Activated CD4-positive, alpha-beta memory T cell treated with anti-CD3 and anti-CD28 coated beads, Interleukin-2, amount 10 ng/mL, durations not matched to agents 7 days and 5 days (primary cell): ENCODE measurements around the gene NUP85. TPM values are rescaled to one million over a fixed set of nuclear protein-coding genes. Genes with fewer than 3 reads are reported as not detected.
A peak's percentile ranks its signal among the peaks of the same experiment; 100 is the strongest.
"Not testable (repeated sequence)": the region's sequence is repeated elsewhere in the genome, so short reads cannot be mapped to it uniquely, and the experiment has no call there.

Source experiments
- CTCF ChIA-PET: fragments of 350-600 bp; sonication (Branson Sonifier 250); formaldehyde crosslinking; loops from one replicate; lab custom pipeline; 2021; ENCODE audit warnings: antibody characterized with exemption, inconsistent platforms; lab: Charles Lee
- POLR2A ChIA-PET: fragments of 350-600 bp; sonication (Branson Sonifier 250); formaldehyde crosslinking; loops from one replicate; lab custom pipeline; 2021; ENCODE audit warnings: antibody characterized with exemption; lab: Charles Lee
- DNase-seq: peaks from one replicate; pipeline ENCODE4 v3.0.0-alpha.2; 2020
- H3K27ac Mint-ChIP-seq: one replicate; pipeline ENCODE4 v1.8.0; 2021; ENCODE audit warnings: mild to moderate bottlenecking, mixed read lengths
- H3K27me3 Mint-ChIP-seq: one replicate; pipeline ENCODE4 v1.8.0; 2021; ENCODE audit warnings: mixed read lengths
- H3K36me3 Mint-ChIP-seq: one replicate; pipeline ENCODE4 v1.8.0; 2021; ENCODE audit warnings: low read depth, mixed read lengths
- H3K4me1 Mint-ChIP-seq: one replicate; pipeline ENCODE4 v1.8.0; 2021; ENCODE audit warnings: mixed read lengths
- H3K4me3 Mint-ChIP-seq: one replicate; pipeline ENCODE4 v1.8.0; 2021; ENCODE audit warnings: mild to moderate bottlenecking, mixed read lengths
- H3K9me3 Mint-ChIP-seq: one replicate; pipeline ENCODE4 v1.8.0; 2021; ENCODE audit warnings: mixed read lengths
- total RNA-seq, 2 experiments: library from RNA; stranded (reverse); gene quantifications; one replicate each; pipeline ENCODE4 v1.2.3, GENCODE V29; 2021

The NUP85 gene, protein sequence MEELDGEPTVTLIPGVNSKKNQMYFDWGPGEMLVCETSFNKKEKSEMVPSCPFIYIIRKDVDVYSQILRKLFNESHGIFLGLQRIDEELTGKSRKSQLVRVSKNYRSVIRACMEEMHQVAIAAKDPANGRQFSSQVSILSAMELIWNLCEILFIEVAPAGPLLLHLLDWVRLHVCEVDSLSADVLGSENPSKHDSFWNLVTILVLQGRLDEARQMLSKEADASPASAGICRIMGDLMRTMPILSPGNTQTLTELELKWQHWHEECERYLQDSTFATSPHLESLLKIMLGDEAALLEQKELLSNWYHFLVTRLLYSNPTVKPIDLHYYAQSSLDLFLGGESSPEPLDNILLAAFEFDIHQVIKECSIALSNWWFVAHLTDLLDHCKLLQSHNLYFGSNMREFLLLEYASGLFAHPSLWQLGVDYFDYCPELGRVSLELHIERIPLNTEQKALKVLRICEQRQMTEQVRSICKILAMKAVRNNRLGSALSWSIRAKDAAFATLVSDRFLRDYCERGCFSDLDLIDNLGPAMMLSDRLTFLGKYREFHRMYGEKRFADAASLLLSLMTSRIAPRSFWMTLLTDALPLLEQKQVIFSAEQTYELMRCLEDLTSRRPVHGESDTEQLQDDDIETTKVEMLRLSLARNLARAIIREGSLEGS
- 100 to 1,000 TPM; 109 to 116 TPM for total RNA-seq

DNA sequence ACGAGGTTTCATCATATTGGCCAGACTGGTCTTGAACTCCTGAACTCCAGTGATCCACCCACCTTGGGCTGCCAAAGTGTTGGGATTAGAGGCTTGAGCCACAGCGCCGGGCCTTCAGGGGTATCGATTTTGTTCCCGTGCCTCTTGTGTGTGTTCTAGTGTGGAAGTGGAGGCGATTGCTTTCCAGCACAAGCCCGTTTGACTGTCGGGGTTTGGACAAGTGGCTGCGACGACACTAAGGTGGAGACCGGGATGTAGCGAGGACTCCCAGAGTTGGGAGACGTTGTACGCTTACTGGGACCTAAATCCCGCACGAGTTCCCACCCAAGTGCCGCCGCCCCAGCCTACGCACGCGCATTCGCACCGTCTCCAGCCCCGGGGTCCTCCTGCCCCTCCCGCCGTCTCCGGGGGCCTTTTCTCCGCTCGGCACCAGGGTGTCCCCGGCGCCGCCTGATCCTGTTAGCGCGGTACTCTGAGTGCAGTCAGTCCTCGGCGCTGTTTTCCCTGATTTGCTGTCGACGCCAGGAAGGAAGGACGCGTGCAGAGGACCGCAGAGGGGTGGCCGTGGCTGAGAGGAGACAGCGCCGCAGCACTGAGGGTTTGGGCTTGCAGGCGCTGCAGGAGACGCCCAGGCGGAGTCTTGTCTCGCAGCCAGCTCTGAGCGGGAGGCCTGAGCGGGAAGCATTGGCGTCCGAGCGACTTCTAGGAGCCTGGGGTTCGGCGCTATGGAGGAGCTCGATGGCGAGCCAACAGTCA lies at the start of gene NUP85:
TSS of gene NUP85 (plus strand) at position 643 of the 756 bp plus-strand sequence. CDS start at position 726, 83 bp downstream.
- DNase-seq: peak; percentile 91
- Mint-ChIP-seq H3K36me3 (peaks cover 19% of the 10 kb centered on the region), H3K4me1 (peaks cover 36% of the 10 kb centered on the region), H3K9me3 (no peaks in the 10 kb centered on the region), H3K27ac (peak within 1 kb of the TSS; percentile 97), H3K4me3 (peak within 1 kb of the TSS; percentile 86), H3K27me3 (no peaks in the 10 kb centered on the region)
- ChIA-PET CTCF (interaction anchor here (0.5 to 3.0 kb wide), 13 partner anchors 14 to 244 kb away, joined by 3 to 21 read pairs (median 4); partner anchors contain the start of gene NT5C), POLR2A (interaction anchor here (0.6 to 5.6 kb wide), 32 partner anchors 9 to 332 kb away, joined by 3 to 43 read pairs (median 6); partner anchors contain the start of genes ARMC7, ATP5PD, FDXR and GGA3)

DNA sequence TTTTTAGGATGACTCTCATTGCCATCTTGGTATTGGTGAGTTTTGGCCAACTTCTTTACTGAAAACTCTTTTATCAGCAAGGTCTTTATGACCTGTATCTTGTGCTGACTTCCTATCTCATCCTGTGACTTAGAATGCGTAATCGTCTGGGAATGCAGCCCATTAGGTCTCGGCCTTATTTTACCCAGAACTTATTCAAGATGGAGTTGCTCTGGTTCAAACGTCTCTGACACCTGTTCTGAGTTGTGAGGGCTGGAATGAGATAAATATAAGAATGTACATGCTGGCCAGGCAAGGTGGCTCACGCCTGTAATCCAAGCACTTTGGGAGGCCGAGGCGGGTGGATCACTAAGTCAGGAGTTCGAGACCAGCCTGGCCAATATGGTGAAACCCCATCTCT lies 47.0 kb upstream of the NUP85 start:
- H3K27ac Mint-ChIP-seq, H3K4me3 Mint-ChIP-seq, H3K27me3 Mint-ChIP-seq, H3K9me3 Mint-ChIP-seq, DNase-seq: not testable (repeated sequence)
- POLR2A ChIA-PET: interaction anchor here (1.2 kb wide), 1 partner anchor 10 kb away, joined by 3 read pairs; no protein-coding TSS in a partner anchor
- Mint-ChIP-seq H3K4me1 (peaks cover 19% of the 10 kb centered on the region), H3K36me3 (peaks cover 14% of the 10 kb centered on the region)
- CTCF ChIA-PET: interaction anchor here (0.7 to 5.6 kb wide), 3 partner anchors 13 to 123 kb away, joined by 4 to 17 read pairs (median 11); no protein-coding TSS in a partner anchor

DNA sequence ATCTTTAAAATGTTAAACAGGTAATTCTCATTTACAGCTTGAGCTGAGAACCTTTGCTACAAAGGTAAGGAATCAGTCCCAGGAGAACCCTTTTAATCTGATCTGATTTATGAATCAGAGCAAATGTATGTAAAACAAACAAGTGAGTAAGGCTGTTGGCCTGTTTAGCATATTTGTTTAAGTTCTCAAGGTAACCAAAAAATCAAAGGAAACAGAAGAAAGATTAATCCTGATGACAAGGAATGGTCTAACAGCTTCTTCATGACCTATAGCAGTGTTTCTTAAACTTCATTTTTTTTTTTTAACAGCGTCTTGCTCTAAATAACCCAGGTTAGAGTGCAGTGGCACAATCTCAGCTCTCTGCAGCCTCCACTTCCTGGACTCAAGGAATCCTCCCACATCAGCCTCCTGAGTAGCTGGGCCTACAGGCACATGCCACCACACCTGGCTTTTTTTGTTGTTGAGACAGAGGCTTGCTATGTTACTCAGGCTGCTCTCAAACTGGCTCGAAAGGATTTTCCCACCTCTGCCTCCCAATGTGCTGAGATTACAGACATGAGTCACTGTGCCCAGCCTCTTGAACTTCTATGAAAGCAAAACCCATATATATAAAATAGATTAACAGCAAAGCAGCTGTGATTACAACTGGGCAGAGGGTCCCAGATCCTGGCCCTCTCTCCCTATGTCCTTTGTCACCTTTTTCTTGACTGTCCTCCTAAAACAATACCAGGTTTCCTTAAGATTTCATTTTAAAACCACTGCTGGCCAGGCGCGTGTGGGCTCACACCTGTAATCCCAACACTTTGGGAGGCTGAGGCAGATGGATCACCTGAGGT lies 46.1 kb upstream of the NUP85 start:
- H3K27ac Mint-ChIP-seq: no peak overlapping the region
- no peak for DNase-seq
- POLR2A ChIA-PET: interaction anchor here (0.6 to 1.2 kb wide), 4 partner anchors 9 to 45 kb away, joined by 3 to 6 read pairs (median 3); no protein-coding TSS in a partner anchor
- H3K4me3 Mint-ChIP-seq: no peak overlapping the region
- no peaks in the 10 kb centered on the region for H3K27me3 Mint-ChIP-seq
- no peaks in the 10 kb centered on the region for H3K9me3 Mint-ChIP-seq
- peaks cover 19% of the 10 kb centered on the region for H3K4me1 Mint-ChIP-seq
- peaks cover 16% of the 10 kb centered on the region for H3K36me3 Mint-ChIP-seq
- CTCF ChIA-PET: interaction anchor here (0.5 to 5.6 kb wide), 3 partner anchors 12 to 53 kb away, joined by 3 to 17 read pairs (median 11); no protein-coding TSS in a partner anchor

DNA sequence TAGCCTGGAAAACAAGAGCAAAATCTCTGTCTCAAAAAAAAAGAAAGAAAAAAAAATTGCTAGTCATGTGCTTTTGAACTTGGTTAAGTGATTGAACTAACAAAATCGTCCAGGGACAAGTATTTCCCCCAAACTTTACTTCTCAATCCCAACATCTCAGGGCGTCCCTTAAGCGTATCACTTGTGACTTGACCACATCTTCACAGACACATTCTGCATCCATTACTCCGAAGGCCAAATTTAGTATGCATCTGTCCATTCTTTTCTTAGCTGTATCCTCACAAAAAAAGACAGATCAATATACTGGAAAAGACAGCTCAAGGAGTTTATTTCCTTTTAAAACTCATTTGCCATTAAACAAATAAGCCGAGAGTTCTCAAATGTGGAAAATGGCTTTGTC lies 45.3 kb upstream of the NUP85 start:
- no peak for DNase-seq
- Mint-ChIP-seq H3K4me3 (no peak overlapping the region), H3K27me3 (no peaks in the 10 kb centered on the region), H3K36me3 (peaks cover 20% of the 10 kb centered on the region), H3K9me3 (no peaks in the 10 kb centered on the region), H3K27ac (no peak overlapping the region), H3K4me1 (peaks cover 11% of the 10 kb centered on the region)
- ChIA-PET CTCF (interaction anchor here (0.5 to 5.6 kb wide), 2 partner anchors 11 to 52 kb away, joined by 3 to 17 read pairs; no protein-coding TSS in a partner anchor), POLR2A (interaction anchor here (0.6 kb wide), 1 partner anchor 8 kb away, joined by 3 read pairs; no protein-coding TSS in a partner anchor)

DNA sequence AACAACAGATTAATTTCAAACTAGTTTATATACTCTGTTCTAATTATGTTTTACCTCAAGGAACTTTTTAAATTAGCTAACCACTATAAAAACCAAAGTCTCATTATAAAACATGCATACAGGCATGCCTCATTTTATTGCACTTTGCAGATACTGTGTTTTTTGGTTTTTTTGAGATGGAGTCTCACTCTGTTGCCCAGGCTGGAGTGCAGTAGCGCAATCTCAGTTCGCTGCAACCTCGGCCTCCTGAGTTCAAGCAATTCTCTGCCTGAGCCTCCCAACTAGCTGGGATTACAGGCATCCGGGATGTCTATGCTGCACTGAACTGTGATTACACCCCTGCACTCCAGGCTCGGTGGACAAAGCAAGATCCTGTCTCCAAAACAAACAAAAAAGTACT lies 42.4 kb upstream of the NUP85 start:
- H3K9me3 Mint-ChIP-seq: no peaks in the 10 kb centered on the region
- DNase-seq: no peak
- H3K27me3 Mint-ChIP-seq: no peaks in the 10 kb centered on the region
- CTCF ChIA-PET: interaction anchor here (1.1 to 1.7 kb wide), 3 partner anchors 8 to 49 kb away, joined by 4 to 10 read pairs (median 6); no protein-coding TSS in a partner anchor
- H3K36me3 Mint-ChIP-seq: peaks cover 36% of the 10 kb centered on the region
- H3K4me1 Mint-ChIP-seq: peaks cover 2% of the 10 kb centered on the region
- POLR2A ChIA-PET: interaction anchor here (1.0 to 1.2 kb wide), 2 partner anchors 9 to 43 kb away, joined by 3 to 6 read pairs; partner anchors contain the start of gene JPT1
- H3K27ac Mint-ChIP-seq: no peak overlapping the region
- H3K4me3 Mint-ChIP-seq: no peak overlapping the region

DNA sequence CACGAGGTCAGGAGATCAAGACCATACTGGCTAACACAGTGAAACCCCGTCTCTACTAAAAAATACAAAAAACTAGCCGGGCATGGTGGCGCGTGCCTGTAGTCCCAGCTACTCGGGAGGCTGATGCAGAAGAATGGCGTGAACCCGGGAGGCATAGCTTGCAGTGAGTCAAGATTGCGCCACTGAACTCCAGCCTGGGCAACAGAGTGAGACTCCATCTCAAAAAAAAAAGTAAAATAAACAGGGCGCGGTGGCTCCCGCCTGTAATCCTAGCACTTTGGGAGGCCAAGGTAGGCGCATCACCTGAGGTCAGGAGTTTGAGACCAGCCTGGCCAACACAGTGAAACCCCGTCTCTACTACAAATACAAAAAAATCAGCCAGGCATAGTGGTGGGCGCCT lies 40.9 kb upstream of the NUP85 start:
- not testable (repeated sequence) for DNase-seq, H3K4me3 Mint-ChIP-seq, H3K27me3 Mint-ChIP-seq, H3K27ac Mint-ChIP-seq, H3K9me3 Mint-ChIP-seq, H3K4me1 Mint-ChIP-seq
- ChIA-PET CTCF (interaction anchor here (0.8 kb wide), 1 partner anchor 37 kb away, joined by 3 read pairs; no protein-coding TSS in a partner anchor), POLR2A (interaction anchor here (1.0 kb wide), 1 partner anchor 10 kb away, joined by 4 read pairs; the partner anchor contains the start of gene JPT1)
- peaks cover 41% of the 10 kb centered on the region for H3K36me3 Mint-ChIP-seq

DNA sequence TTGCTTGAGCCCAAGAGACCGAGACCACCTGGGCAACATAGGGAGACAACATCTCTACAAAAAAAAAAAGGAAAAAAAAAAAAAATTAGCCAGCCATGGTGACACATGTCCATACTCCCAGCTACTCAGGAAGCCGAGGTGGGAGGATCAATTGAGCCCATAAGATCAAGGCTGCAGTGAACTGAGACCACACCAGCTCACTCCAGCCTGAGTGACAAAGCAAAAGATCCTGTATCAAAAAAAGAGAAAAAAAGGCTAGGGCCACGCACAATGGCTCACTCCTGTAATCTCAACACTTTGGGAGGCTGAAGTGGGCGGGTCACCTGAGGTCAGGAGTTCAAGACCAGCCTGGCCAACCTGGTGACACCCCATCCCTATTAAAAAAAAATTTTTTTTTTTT lies 36.5 kb upstream of the NUP85 start:
- CTCF ChIA-PET: interaction anchor here (0.7 to 7.5 kb wide), 3 partner anchors 33 to 1740 kb away, joined by 3 to 52 read pairs (median 15); no protein-coding TSS in a partner anchor
- no peaks in the 10 kb centered on the region for H3K9me3 Mint-ChIP-seq
- no peak overlapping the region for H3K4me3 Mint-ChIP-seq
- POLR2A ChIA-PET: interaction anchor here (0.7 to 2.0 kb wide), 6 partner anchors 10 to 177 kb away, joined by 3 to 6 read pairs (median 3); partner anchors contain the start of gene JPT1
- no peaks in the 10 kb centered on the region for H3K27me3 Mint-ChIP-seq
- H3K4me1 Mint-ChIP-seq: peaks cover 22% of the 10 kb centered on the region
- peaks cover 54% of the 10 kb centered on the region for H3K36me3 Mint-ChIP-seq
- H3K27ac Mint-ChIP-seq: no peak overlapping the region
- no peak for DNase-seq

DNA sequence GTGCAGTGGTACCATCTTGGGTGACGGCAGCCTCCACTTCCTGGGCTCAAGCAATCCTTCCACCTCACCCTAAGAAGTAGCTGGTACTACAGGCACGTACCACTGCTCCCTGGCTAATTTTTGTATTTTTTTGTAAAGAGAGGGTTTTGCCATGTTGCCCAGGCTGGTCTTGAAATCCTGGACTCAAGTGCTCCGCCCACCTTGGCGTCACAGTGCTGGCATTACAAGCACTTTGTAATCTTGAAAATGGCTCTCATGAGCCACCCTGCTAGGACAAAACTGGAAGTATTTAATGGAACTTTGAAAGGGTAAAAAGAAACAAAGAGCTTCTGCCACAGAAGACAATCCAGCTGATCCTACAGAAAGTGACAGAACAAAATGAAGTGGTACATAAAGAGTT lies 32.0 kb upstream of the NUP85 start:
- peaks cover 50% of the 10 kb centered on the region for H3K36me3 Mint-ChIP-seq
- no peaks in the 10 kb centered on the region for H3K9me3 Mint-ChIP-seq
- H3K27ac Mint-ChIP-seq: no peak overlapping the region
- no peak for DNase-seq
- H3K27me3 Mint-ChIP-seq: no peaks in the 10 kb centered on the region
- H3K4me1 Mint-ChIP-seq: peaks cover 32% of the 10 kb centered on the region
- ChIA-PET CTCF (interaction anchor here (0.7 to 7.5 kb wide), 7 partner anchors 14 to 63 kb away, joined by 3 to 119 read pairs (median 8); partner anchors contain the start of gene ARMC7), POLR2A (interaction anchor here (0.6 to 3.8 kb wide), 6 partner anchors 10 to 64 kb away, joined by 3 to 25 read pairs (median 5); partner anchors contain the start of genes ARMC7, JPT1 and SUMO2)
- H3K4me3 Mint-ChIP-seq: no peak overlapping the region

DNA sequence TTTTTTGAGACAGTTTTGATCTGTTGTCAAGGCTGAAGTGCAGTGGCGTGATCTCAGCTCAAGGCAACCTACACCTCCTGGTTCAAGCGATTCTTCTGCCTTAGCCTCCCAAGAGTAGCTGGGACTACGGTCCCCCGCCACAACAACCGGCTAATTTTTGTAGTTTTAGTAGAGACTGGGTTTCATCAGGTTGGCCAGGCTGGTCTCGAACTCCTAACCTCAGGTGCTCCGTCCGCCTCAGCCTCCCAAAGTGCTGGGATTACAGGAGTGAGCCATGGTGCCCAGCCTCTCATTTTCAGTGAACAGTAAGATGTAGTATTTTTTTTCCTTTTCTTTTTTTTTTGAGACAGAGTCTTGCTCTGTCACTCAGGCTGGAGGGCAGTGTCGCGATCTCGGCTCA lies 30.5 kb upstream of the NUP85 start:
- peaks cover 44% of the 10 kb centered on the region for H3K4me1 Mint-ChIP-seq
- no peaks in the 10 kb centered on the region for H3K27me3 Mint-ChIP-seq
- ChIA-PET CTCF (interaction anchor here (5.7 to 7.5 kb wide), 2 partner anchors 27 to 59 kb away, joined by 52 to 119 read pairs; no protein-coding TSS in a partner anchor), POLR2A (interaction anchor here (1.2 to 3.8 kb wide), 5 partner anchors 8 to 61 kb away, joined by 3 to 25 read pairs (median 7); partner anchors contain the start of genes JPT1 and SUMO2)
- peaks cover 64% of the 10 kb centered on the region for H3K36me3 Mint-ChIP-seq
- DNase-seq: no peak
- no peaks in the 10 kb centered on the region for H3K9me3 Mint-ChIP-seq
- no peak overlapping the region for H3K27ac Mint-ChIP-seq
- H3K4me3 Mint-ChIP-seq: no peak overlapping the region

DNA sequence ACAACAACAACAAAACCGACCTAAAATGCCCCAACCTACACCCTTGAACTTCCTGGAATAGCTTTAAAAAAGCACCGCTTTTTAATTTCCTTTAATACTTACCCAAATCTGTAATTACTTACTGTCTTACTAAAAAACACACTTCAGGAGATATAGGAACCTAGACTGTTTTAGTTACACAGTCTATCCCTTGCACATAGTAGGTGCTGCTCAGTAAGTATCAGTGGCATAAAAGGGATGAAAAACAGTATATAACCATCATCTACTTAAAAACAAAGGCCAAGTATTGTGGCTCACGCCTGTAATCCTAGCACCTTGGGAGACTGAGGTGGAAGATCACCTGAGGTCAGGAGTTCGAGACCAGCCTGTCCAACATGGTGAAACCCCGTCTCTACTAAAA lies 28.9 kb upstream of the NUP85 start:
- ChIA-PET CTCF (interaction anchor here (0.6 to 2.2 kb wide), 8 partner anchors 9 to 126 kb away, joined by 3 to 10 read pairs (median 3); partner anchors contain the start of gene NUP85), POLR2A (interaction anchor here (0.9 to 3.8 kb wide), 5 partner anchors 13 to 63 kb away, joined by 3 to 25 read pairs (median 6); partner anchors contain the start of gene JPT1)
- no peak overlapping the region for H3K27ac Mint-ChIP-seq
- peaks cover 51% of the 10 kb centered on the region for H3K4me1 Mint-ChIP-seq
- no peak for DNase-seq
- no peaks in the 10 kb centered on the region for H3K27me3 Mint-ChIP-seq
- peaks cover 76% of the 10 kb centered on the region for H3K36me3 Mint-ChIP-seq
- no peaks in the 10 kb centered on the region for H3K9me3 Mint-ChIP-seq
- no peak overlapping the region for H3K4me3 Mint-ChIP-seq

DNA sequence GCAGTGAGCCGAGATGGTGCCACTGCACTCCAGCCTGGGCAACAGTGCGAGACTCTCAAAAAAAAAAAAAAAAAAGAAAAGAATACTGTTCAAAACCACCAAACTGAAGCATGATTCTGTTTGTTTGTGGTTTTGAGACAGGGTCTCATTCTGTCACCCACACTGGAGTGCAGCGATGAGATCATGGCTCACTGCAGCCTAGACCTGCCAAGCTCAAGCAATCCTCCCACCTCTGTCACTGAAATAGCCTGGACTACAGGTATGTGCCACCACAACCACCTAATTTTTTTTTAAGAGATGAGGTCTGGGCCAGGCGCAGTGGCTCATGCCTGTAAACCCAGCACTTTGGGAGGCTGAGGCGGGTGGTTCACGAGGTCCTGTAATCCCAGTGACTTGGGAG lies 27.0 kb upstream of the NUP85 start:
- H3K36me3 Mint-ChIP-seq: peaks cover 65% of the 10 kb centered on the region
- peaks cover 46% of the 10 kb centered on the region for H3K4me1 Mint-ChIP-seq
- H3K9me3 Mint-ChIP-seq: no peaks in the 10 kb centered on the region
- DNase-seq: no peak
- H3K27ac Mint-ChIP-seq: no peak overlapping the region
- POLR2A ChIA-PET: interaction anchor here (1.3 kb wide), 1 partner anchor 24 kb away, joined by 4 read pairs; no protein-coding TSS in a partner anchor
- H3K27me3 Mint-ChIP-seq: no peaks in the 10 kb centered on the region
- CTCF ChIA-PET: no interaction called here
- H3K4me3 Mint-ChIP-seq: no peak overlapping the region
